Gastroesophageal sphincter (tissue), 4 donors: ENCODE results near the gene CARD11. TPM values are rescaled to one million over a fixed set of nuclear protein-coding genes. Genes with fewer than 3 reads are reported as not detected.
"Not testable (repeated sequence)": the region's sequence is repeated elsewhere in the genome, so short reads cannot be mapped to it uniquely, and the experiment has no call there.

Experiments used
- ATAC-seq: fragments of 150-250 bp; one replicate; pipeline ENCODE4 v1.9.1; 2016; ENCODE audit warnings: mild to moderate bottlenecking, moderate library complexity
- H3K27ac ChIP-seq, 4 donors: fragments of 200-600 bp; sonication (generic) in 3 of 4; 1 replicate in 3 of 4; 2 replicates in 1 of 4; pipeline ENCODE4 v1.5.1; 2016 to 2019
- H3K27me3 ChIP-seq: fragments of 200-600 bp; sonication (generic); one replicate; pipeline ENCODE4 v1.5.1; 2019
- H3K36me3 ChIP-seq, 2 donors: fragments of 200-600 bp; sonication (generic); one replicate each; pipeline ENCODE4 v1.5.1; 2019; ENCODE audit warnings: control low read depth in 1 of 2
- H3K4me1 ChIP-seq, 3 donors: fragments of 200-600 bp; sonication (generic); 1 replicate in 2 of 3; 2 replicates in 1 of 3; pipeline ENCODE4 v1.5.1; 2016 to 2019; ENCODE audit warnings: control low read depth in 2 of 3
- H3K4me3 ChIP-seq, 2 donors: fragments of 200-600 bp; sonication (generic); one replicate each; pipeline ENCODE4 v1.5.1; 2019; ENCODE audit warnings: mild to moderate bottlenecking in 1 of 2, moderate library complexity in 1 of 2
- H3K9me3 ChIP-seq, 3 donors: fragments of 200-600 bp; sonication (generic); one replicate each; pipeline ENCODE4 v1.5.1; 2017 to 2019; ENCODE audit warnings: control low read depth in 2 of 3
- CTCF ChIP-seq, 4 experiments: fragments of 200-600 bp in 2 of 4; fragments of 450-650 bp in 2 of 4; sonication (generic) in 1 of 4; IDR thresholded peaks; one replicate each; pipeline ENCODE4 v1.5.1; 2017 to 2019; ENCODE audit warnings: antibody characterized with exemption in 4 of 4, mild to moderate bottlenecking in 2 of 4, moderate library complexity in 2 of 4
- EP300 ChIP-seq: sonication (generic); formaldehyde crosslinking; IDR thresholded peaks from one replicate; pipeline ENCODE4 v1.6.1; 2017; ENCODE audit warnings: antibody characterized with exemption, mild to moderate bottlenecking
- POLR2A ChIP-seq, 2 donors: fragments of 450-650 bp; IDR thresholded peaks; one replicate each; pipeline ENCODE4 v1.6.1; 2017; ENCODE audit warnings: antibody characterized with exemption in 2 of 2, mild to moderate bottlenecking in 2 of 2, moderate library complexity in 1 of 2
- POLR2AphosphoS5 ChIP-seq: sonication (generic); formaldehyde crosslinking; IDR thresholded peaks from one replicate; pipeline ENCODE4 v1.6.1; 2017; ENCODE audit warnings: antibody characterized with exemption
- WGBS, 2 donors: methylation state at CpG; one replicate each; pipeline ENCODE4 v1.1.5; 2018; ENCODE audit warnings: low coverage in 1 of 2; 5-methylcytosine and 5-hydroxymethylcytosine counted together
- total RNA-seq, 4 donors: library from RNA; depleted of rRNA; stranded (reverse); fragments of >200 nt; gene quantifications; one replicate each; pipeline ENCODE4 v1.1.0, GENCODE V29; 2016

The CARD11 gene
- total RNA-seq, 4 donors from 2014 or later: 0.27 to 0.67 (median 0.45) TPM

DNA sequence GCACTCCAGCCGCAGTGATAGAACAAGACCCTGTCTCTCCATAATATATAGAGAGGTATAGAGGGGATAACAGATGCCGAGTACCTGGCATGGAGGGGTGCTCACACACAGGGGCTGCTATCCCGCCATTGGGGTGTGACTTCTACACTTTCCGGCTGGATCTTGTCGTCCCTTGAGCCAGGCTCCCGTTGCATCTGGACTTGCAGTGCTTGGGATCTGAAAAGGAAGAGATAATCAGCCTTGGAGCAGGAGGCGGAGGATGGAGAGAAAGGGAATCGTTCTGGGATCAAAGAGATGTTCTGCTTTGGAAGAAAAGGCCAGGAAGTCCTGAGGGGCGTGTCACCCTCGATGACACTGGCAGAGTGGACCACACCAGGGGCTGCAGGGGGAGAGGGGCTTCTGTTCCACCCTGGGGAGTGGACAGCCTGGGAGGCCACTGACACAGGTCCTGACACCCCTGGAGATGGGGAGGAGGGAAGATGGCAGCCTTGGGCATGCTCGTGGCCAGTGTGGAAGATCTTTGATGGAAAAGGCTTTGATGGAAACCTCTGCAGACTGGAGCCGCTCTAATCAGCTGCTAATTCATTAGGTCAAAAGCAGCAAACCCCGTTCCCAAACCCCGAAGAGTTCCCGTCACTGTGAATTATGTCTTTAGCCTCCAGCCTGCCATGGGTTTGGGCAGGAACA lies 85.1 kb downstream of the CARD11 start:
- Histone ChIP-seq H3K36me3 (no peaks in the 10 kb centered on the region), H3K27me3 (peaks cover 37% of the 10 kb centered on the region), H3K4me1 (no peaks in the 10 kb centered on the region), H3K27ac (no peak overlapping the region), H3K4me3 (no peak overlapping the region), H3K9me3 (peaks cover 0 to under 1% (median 0%) of the 10 kb centered on the region in 3 donors)
- ATAC-seq: no peak
- TF ChIP-seq CTCF (IDR thresholded peaks at IDR 0.05) (no peak), POLR2AphosphoS5 (no peak), EP300 (no peak), POLR2A (IDR thresholded peaks at IDR 0.05) (no peak)
- 67 to 80% methylated on average over 2 to 9 of the region's 15 CpGs for WGBS, 2 donors

DNA sequence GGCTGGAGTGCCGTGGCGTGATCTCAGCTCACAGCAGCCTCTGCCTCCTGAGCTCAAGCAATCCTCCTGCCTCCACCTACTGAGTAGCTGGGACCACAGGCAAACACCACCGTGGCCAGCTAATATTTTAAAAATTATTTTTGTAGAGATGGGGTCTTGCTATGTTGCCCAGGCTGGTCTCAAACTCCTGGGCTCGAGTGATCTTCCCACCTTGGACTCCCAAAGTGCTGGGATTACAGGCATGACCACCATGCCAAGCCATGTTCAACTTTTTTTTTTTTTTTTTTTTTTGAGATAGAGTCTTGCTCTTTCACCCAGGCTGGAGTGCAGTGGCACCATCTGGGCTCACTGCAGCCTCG lies 86.3 kb downstream of the CARD11 start:
- not testable (repeated sequence) for H3K4me3 ChIP-seq, H3K27ac ChIP-seq, ATAC-seq, H3K36me3 ChIP-seq, H3K9me3 ChIP-seq, H3K4me1 ChIP-seq
- H3K27me3 ChIP-seq: peaks cover 40% of the 10 kb centered on the region
- 67 to 95% methylated on average over 1 to 4 of the region's 5 CpGs for WGBS, 2 donors

DNA sequence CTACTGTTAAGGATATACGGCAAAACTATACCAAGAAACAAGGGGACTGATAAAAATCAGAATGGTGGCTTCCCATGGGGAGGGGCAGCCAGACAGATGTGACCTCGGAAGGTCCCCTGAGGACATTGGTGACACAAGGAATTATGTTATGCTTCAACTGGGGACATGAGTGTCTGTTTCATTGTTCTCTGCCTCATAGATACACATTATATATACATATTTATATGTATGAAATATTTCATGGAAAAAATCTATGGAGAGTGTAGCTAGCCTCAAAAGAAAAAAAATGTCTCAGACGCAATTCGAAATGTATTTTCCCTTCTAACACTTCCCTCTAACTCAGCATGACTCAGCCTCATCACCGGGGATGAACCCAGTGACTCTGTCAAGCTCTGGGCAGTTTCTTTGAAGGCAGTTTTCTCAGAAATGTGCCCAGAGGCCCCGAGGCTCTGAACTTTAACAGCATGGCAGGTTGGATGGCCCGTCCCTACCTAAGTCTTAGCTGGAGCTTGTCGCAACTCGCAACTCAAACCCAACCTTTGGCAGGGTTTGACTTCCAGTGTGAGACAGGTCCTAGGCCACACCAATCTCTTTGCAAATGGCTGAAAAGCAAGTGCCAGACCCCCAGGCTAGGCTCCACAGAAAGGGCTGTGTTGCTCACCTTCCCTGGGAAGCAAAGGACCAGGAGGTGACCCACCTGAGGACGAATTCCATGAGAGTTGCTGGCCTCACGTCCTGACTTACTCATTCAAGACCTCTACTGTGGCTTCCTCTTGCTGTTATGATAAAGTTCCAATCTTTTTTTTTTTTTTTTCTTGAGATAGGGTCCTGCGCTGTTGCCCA lies 86.9 kb downstream of the CARD11 start:
- Histone ChIP-seq H3K4me1 (no peaks in the 10 kb centered on the region), H3K36me3 (no peaks in the 10 kb centered on the region), H3K27ac (no peak overlapping the region), H3K4me3 (no peak overlapping the region), H3K9me3 (no peaks in the 10 kb centered on the region), H3K27me3 (peaks cover 40% of the 10 kb centered on the region)
- WGBS, 2 donors: 51 to 63% methylated on average over 4 to 9 of the region's 12 CpGs
- TF ChIP-seq POLR2A (IDR thresholded peaks at IDR 0.05): no peak
- TF ChIP-seq EP300: no peak
- no peak for TF ChIP-seq POLR2AphosphoS5
- ATAC-seq: no peak

- 87 to 89% methylated on average over 3 to 6 of the region's 6 CpGs for WGBS, 2 donors
- Histone ChIP-seq H3K4me3 (no peak overlapping the region), H3K36me3 (no peaks in the 10 kb centered on the region), H3K9me3 (peaks cover 0 to 2% (median 0%) of the 10 kb centered on the region in 3 donors), H3K27me3 (peaks cover 40% of the 10 kb centered on the region), H3K4me1 (no peaks in the 10 kb centered on the region), H3K27ac (no peak overlapping the region)
- no peak for TF ChIP-seq POLR2AphosphoS5
- no peak for TF ChIP-seq CTCF (IDR thresholded peaks at IDR 0.05)
- no peak for TF ChIP-seq POLR2A (IDR thresholded peaks at IDR 0.05)
- TF ChIP-seq EP300: no peak
- ATAC-seq: no peak
Measured at GRCh38 chr7:2956076-2956475, 87.6 kb downstream of the CARD11 start.

DNA sequence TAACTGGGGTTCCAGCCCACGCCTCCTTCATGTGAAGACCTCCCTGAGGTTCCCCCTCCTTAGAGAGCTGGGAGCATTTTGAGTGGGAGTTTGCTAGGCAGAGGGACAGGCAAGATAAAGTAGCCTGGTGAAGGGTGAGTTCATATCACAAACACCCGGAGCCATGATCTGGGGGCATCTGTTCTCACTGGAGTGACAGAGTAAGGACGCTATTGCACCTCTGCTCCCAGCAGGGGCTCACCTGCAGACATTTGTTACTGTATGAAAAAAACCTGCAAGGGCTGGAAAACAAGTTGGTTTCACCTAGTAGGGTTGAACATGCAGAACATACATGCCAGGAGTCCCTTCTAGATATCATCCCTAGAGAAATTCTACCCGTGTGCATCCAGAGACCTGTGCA lies 88.4 kb downstream of the CARD11 start:
- H3K4me1 ChIP-seq: no peaks in the 10 kb centered on the region
- WGBS, 2 donors: 75 to 84% methylated on average over 3 of the region's 4 CpGs
- H3K4me3 ChIP-seq: no peak overlapping the region
- H3K27ac ChIP-seq: no peak overlapping the region
- ATAC-seq: no peak
- no peaks in the 10 kb centered on the region for H3K36me3 ChIP-seq
- peaks cover 40% of the 10 kb centered on the region for H3K27me3 ChIP-seq
- H3K9me3 ChIP-seq: peaks cover 0 to 6% (median 0%) of the 10 kb centered on the region in 3 donors
- no peak for TF ChIP-seq CTCF (IDR thresholded peaks at IDR 0.05)

- peaks cover 0 to 14% (median 0%) of the 10 kb centered on the region in 3 donors for H3K9me3 ChIP-seq
Measured at GRCh38 chr7:2954433-2954853, 89.2 kb downstream of the CARD11 start.

More at GRCh38 chr7:2954433-2954853, 89.2 kb downstream of the CARD11 start:
- TF ChIP-seq EP300 (no peak), POLR2A (IDR thresholded peaks at IDR 0.05) (no peak), POLR2AphosphoS5 (no peak), CTCF (IDR thresholded peaks at IDR 0.05) (no peak)
- H3K27me3 ChIP-seq: peaks cover 34% of the 10 kb centered on the region
- H3K27ac ChIP-seq: no peak overlapping the region
- no peak overlapping the region for H3K4me3 ChIP-seq
- no peak for ATAC-seq
- no peaks in the 10 kb centered on the region for H3K4me1 ChIP-seq
- H3K36me3 ChIP-seq: no peaks in the 10 kb centered on the region
- WGBS, 2 donors: 92% methylated on average over 2 of the region's 11 CpGs; no CpG with 5 or more reads in 1 of the 2 donors
